ENCODE data around the gene IQGAP1. TPM values are rescaled to one million over a fixed set of nuclear protein-coding genes. Genes with fewer than 3 reads are reported as not detected.

The IQGAP1 gene
- total RNA-seq, 1 experiment from 2014 or later, result 106 TPM

DNA sequence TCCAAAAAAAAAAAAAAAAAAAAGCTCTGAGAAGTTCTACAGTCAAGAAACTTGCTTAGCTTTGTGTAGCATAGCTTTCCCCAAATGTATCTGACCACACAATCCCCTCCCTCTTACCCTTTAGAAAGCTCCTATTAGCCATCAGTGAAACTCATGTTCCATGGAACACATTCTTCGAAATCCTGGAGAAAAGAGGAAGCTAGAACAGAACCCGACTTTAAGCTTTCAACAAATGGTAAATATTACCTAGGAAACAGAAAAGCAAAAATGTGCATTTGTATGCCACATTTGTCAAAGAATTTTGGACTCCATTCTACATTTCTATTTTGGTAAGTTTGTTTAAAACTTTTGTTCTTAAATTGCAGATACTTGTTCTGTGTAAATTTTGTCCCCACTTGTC is 124.2 kb downstream of the IQGAP1 start (continued):
- TF ChIP-seq, protein P1, sequence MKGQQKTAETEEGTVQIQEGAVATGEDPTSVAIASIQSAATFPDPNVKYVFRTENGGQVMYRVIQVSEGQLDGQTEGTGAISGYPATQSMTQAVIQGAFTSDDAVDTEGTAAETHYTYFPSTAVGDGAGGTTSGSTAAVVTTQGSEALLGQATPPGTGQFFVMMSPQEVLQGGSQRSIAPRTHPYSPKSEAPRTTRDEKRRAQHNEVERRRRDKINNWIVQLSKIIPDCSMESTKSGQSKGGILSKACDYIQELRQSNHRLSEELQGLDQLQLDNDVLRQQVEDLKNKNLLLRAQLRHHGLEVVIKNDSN (CRISPR knock-in tag; IDR thresholded peaks at IDR 0.05), result no peak
- TF ChIP-seq ETV6 (CRISPR knock-in tag; IDR thresholded peaks at IDR 0.05), result no peak
- TF ChIP-seq, protein P2, sequence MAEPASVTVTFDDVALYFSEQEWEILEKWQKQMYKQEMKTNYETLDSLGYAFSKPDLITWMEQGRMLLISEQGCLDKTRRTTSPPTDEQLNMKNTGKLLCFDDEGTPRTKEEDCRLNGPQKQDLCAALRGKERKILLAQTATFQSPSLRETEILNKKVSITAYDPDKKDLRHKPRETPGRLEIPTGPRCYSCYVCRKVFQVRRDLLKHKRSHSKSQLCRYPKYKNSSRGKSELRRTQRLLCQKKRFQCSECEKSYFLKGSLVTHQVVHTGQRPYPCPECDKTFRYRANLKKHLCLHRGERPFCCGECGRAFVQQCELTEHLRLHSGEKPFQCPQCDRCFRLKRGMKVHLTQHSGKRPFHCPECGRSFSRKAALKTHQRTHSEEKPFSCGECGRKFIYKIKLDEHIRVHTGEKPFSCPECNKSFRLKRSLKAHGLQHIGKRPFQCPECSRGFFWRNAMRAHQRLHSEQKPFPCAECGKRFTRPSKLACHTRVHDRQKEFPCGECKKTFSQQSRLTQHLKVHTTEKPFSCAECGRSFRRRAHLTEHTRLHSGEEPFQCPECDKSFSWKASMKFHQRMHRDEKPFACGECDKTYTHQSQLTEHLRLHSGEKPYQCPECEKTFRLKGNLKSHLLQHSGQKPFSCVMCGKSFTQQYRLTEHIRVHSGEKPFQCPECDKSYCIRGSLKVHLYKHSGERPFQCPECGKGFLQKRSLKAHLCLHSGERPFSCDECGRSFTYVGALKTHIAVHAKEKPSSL (CRISPR knock-in tag; conservative IDR thresholded peaks at IDR 0.05), result no peak
- TF ChIP-seq NR1H2 (CRISPR knock-in tag; IDR thresholded peaks at IDR 0.05), result no peak
- no peak for TF ChIP-seq MYBL2 (CRISPR knock-in tag; IDR thresholded peaks at IDR 0.05)
- no peak for TF ChIP-seq ZNF219 (CRISPR knock-in tag; IDR thresholded peaks at IDR 0.05; ENCODE audit: borderline replicate concordance)
- no peak for TF ChIP-seq TCF7 (CRISPR knock-in tag; IDR thresholded peaks at IDR 0.05; ENCODE audit: low read depth)

DNA sequence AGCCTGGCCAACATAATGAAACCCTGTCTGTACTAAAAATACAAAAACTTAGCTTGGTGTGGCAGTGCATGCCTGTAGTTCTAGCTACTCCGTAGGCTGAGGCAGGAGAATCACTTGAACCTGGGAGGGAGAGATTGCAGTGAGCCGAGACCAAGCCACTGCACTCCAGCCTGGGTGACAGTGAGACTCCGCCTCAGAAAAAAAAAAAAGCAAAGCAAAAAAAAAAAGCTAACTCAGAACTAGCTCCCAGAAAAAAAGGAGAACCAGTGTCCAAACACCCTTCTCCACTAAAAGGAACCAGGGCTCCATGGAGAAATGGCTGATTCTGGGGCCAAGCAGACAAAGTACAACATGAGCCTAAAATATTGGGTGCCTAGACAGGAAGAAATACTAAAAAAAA is 124.9 kb downstream of the IQGAP1 start:
- Mint-ChIP-seq H3K27ac (no peak overlapping the region), H3K27me3 (ENCODE audit: low read depth) (no peaks in the 10 kb centered on the region), H3K9me3 (peaks cover 33% of the 10 kb centered on the region), H3K4me3 (no peak overlapping the region), H3K36me3 (peaks cover 16% of the 10 kb centered on the region), H3K4me1 (peaks cover 2% of the 10 kb centered on the region)
- CTCF ChIA-PET, result interaction anchor here (0.6 kb wide), 1 partner anchor 18 kb away, joined by 3 read pairs; no protein-coding TSS in a partner anchor
- POLR2A ChIA-PET, result interaction anchor here (0.7 kb wide), 1 partner anchor 12 kb away, joined by 6 read pairs; no protein-coding TSS in a partner anchor
- DNase-seq (ENCODE audit: low spot score) (no peak), ATAC-seq (no peak)
- TF ChIP-seq, protein P3, sequence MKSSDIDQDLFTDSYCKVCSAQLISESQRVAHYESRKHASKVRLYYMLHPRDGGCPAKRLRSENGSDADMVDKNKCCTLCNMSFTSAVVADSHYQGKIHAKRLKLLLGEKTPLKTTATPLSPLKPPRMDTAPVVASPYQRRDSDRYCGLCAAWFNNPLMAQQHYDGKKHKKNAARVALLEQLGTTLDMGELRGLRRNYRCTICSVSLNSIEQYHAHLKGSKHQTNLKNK (CRISPR knock-in tag; IDR thresholded peaks at IDR 0.05), result no peak
- TF ChIP-seq OVOL2 (CRISPR knock-in tag; IDR thresholded peaks at IDR 0.05; ENCODE audit: borderline replicate concordance) (no peak), NFYB (CRISPR knock-in tag; conservative IDR thresholded peaks at IDR 0.05; ENCODE audit: low read depth) (no peak), IRF2 (CRISPR knock-in tag; IDR thresholded peaks at IDR 0.05; ENCODE audit: borderline replicate concordance, low read depth) (no peak), MYBL2 (CRISPR knock-in tag; IDR thresholded peaks at IDR 0.05) (no peak), NR2C2 (CRISPR knock-in tag; IDR thresholded peaks at IDR 0.05) (no peak)
- TF ChIP-seq, protein P4, sequence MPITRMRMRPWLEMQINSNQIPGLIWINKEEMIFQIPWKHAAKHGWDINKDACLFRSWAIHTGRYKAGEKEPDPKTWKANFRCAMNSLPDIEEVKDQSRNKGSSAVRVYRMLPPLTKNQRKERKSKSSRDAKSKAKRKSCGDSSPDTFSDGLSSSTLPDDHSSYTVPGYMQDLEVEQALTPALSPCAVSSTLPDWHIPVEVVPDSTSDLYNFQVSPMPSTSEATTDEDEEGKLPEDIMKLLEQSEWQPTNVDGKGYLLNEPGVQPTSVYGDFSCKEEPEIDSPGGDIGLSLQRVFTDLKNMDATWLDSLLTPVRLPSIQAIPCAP (CRISPR knock-in tag; IDR thresholded peaks at IDR 0.05), result no peak
- TF ChIP-seq, protein P5, sequence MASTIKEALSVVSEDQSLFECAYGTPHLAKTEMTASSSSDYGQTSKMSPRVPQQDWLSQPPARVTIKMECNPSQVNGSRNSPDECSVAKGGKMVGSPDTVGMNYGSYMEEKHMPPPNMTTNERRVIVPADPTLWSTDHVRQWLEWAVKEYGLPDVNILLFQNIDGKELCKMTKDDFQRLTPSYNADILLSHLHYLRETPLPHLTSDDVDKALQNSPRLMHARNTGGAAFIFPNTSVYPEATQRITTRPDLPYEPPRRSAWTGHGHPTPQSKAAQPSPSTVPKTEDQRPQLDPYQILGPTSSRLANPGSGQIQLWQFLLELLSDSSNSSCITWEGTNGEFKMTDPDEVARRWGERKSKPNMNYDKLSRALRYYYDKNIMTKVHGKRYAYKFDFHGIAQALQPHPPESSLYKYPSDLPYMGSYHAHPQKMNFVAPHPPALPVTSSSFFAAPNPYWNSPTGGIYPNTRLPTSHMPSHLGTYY (CRISPR knock-in tag; IDR thresholded peaks at IDR 0.05), result no peak
- TF ChIP-seq, protein P6, sequence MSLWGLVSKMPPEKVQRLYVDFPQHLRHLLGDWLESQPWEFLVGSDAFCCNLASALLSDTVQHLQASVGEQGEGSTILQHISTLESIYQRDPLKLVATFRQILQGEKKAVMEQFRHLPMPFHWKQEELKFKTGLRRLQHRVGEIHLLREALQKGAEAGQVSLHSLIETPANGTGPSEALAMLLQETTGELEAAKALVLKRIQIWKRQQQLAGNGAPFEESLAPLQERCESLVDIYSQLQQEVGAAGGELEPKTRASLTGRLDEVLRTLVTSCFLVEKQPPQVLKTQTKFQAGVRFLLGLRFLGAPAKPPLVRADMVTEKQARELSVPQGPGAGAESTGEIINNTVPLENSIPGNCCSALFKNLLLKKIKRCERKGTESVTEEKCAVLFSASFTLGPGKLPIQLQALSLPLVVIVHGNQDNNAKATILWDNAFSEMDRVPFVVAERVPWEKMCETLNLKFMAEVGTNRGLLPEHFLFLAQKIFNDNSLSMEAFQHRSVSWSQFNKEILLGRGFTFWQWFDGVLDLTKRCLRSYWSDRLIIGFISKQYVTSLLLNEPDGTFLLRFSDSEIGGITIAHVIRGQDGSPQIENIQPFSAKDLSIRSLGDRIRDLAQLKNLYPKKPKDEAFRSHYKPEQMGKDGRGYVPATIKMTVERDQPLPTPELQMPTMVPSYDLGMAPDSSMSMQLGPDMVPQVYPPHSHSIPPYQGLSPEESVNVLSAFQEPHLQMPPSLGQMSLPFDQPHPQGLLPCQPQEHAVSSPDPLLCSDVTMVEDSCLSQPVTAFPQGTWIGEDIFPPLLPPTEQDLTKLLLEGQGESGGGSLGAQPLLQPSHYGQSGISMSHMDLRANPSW (CRISPR knock-in tag; conservative IDR thresholded peaks at IDR 0.05; ENCODE audit: low read depth), result no peak

DNA sequence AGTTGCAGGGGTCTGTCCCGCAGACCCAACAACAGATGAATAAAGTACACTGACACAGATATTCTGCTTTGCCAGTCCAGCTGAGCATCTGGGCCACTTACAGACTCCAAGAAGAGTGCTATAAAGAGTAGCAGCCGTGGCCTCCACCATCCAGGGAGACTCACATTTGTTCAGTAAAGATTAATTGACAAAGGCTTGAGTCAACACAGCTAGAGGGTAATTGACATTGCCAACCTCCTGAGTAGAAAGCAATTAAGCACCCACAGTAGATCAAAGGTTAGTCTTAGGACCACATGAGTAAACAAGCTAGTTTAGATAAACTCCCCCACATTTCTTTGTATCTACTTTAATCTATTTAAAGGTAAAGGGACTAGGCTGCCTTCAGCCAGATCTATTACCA is 125.4 kb downstream of the IQGAP1 start:
- no peak overlapping the region for H3K27ac Mint-ChIP-seq
- H3K4me3 Mint-ChIP-seq, result no peak overlapping the region
- CTCF ChIA-PET, result interaction anchor here (0.6 kb wide), 1 partner anchor 17 kb away, joined by 3 read pairs; no protein-coding TSS in a partner anchor
- H3K36me3 Mint-ChIP-seq, result peaks cover 16% of the 10 kb centered on the region
- POLR2A ChIA-PET, result no interaction called here
- H3K4me1 Mint-ChIP-seq, result peaks cover 2% of the 10 kb centered on the region
- H3K27me3 Mint-ChIP-seq (ENCODE audit: low read depth), result no peaks in the 10 kb centered on the region
- peaks cover 33% of the 10 kb centered on the region for H3K9me3 Mint-ChIP-seq
- ATAC-seq (no peak), DNase-seq (ENCODE audit: low spot score) (no peak)
- TF ChIP-seq NR2C2 (CRISPR knock-in tag; IDR thresholded peaks at IDR 0.05) (no peak), CBFB (CRISPR knock-in tag; IDR thresholded peaks at IDR 0.05; ENCODE audit: low read depth) (no peak), KAT7 (CRISPR knock-in tag; IDR thresholded peaks at IDR 0.05; ENCODE audit: borderline replicate concordance) (no peak), ZNF121 (CRISPR knock-in tag; IDR thresholded peaks at IDR 0.05) (no peak), ATF1 (CRISPR knock-in tag; IDR thresholded peaks at IDR 0.05) (no peak), MXD4 (CRISPR knock-in tag; IDR thresholded peaks at IDR 0.05; ENCODE audit: borderline replicate concordance) (no peak)
- TF ChIP-seq, protein P7, sequence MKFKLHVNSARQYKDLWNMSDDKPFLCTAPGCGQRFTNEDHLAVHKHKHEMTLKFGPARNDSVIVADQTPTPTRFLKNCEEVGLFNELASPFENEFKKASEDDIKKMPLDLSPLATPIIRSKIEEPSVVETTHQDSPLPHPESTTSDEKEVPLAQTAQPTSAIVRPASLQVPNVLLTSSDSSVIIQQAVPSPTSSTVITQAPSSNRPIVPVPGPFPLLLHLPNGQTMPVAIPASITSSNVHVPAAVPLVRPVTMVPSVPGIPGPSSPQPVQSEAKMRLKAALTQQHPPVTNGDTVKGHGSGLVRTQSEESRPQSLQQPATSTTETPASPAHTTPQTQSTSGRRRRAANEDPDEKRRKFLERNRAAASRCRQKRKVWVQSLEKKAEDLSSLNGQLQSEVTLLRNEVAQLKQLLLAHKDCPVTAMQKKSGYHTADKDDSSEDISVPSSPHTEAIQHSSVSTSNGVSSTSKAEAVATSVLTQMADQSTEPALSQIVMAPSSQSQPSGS (CRISPR knock-in tag; IDR thresholded peaks at IDR 0.05; ENCODE audit: borderline replicate concordance, low read depth), result no peak
- TF ChIP-seq, protein P3 (CRISPR knock-in tag; IDR thresholded peaks at IDR 0.05), result no peak
- TF ChIP-seq, protein P8, sequence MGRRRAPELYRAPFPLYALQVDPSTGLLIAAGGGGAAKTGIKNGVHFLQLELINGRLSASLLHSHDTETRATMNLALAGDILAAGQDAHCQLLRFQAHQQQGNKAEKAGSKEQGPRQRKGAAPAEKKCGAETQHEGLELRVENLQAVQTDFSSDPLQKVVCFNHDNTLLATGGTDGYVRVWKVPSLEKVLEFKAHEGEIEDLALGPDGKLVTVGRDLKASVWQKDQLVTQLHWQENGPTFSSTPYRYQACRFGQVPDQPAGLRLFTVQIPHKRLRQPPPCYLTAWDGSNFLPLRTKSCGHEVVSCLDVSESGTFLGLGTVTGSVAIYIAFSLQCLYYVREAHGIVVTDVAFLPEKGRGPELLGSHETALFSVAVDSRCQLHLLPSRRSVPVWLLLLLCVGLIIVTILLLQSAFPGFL (CRISPR knock-in tag; IDR thresholded peaks at IDR 0.05; ENCODE audit: borderline replicate concordance), result no peak

Data from WTC11 (cell line).